ENCODE measurements around the gene CELF2.

DNA sequence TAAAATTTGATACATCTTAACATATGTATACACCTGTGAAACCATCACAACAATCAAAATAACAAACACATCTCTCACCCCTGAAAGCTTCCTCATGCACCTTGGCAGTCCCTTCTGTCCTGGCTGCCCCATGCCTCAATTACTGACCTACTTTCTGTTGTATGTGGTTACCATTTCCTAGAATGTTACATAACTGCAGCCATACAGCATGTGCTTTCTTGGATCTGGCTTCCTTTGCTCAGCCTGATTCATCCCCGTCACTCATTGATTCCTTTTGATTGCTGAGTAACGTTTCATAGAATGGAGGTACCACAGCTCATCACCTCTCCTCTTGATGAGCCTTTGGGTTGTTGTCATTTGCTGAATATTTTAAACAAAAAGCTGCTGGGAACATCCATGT, 165.3 kb downstream of the CELF2 start:
- TF ChIP-seq, protein P1, sequence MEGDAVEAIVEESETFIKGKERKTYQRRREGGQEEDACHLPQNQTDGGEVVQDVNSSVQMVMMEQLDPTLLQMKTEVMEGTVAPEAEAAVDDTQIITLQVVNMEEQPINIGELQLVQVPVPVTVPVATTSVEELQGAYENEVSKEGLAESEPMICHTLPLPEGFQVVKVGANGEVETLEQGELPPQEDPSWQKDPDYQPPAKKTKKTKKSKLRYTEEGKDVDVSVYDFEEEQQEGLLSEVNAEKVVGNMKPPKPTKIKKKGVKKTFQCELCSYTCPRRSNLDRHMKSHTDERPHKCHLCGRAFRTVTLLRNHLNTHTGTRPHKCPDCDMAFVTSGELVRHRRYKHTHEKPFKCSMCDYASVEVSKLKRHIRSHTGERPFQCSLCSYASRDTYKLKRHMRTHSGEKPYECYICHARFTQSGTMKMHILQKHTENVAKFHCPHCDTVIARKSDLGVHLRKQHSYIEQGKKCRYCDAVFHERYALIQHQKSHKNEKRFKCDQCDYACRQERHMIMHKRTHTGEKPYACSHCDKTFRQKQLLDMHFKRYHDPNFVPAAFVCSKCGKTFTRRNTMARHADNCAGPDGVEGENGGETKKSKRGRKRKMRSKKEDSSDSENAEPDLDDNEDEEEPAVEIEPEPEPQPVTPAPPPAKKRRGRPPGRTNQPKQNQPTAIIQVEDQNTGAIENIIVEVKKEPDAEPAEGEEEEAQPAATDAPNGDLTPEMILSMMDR (IDR thresholded peaks at IDR 0.05): no peak
- TF ChIP-seq EP300 (IDR thresholded peaks at IDR 0.05) (no peak), POLR2A (IDR thresholded peaks at IDR 0.05) (no peak)

All from suprapubic skin (tissue), 3 donors.